ENCODE data around the gene TP53I3.
A peak's percentile ranks its signal among the peaks of the same experiment; 100 is the strongest.
"Not testable (repeated sequence)": the region's sequence is repeated elsewhere in the genome, so short reads cannot be mapped to it uniquely, and the experiment has no call there.

TP53I3 gene

GRCh38 chr2:24046930-24047702 lies 37.5 kb downstream of the TP53I3 start, which contains the start of gene WDCP:
TSS of gene WDCP (minus strand) at chr2:24047391. CDS start at chr2:24039494, 7,897 bp downstream.
- Histone ChIP-seq H3K9me2 (replicated peaks; ENCODE audit: low read depth, low read length) (no peaks in the 10 kb centered on the region), H4K20me1 (ENCODE audit: insufficient read depth, low read length, poor library complexity, severe bottlenecking) (no peaks in the 10 kb centered on the region), H3K4me2 (ENCODE audit: low read depth, low read length, poor library complexity, severe bottlenecking) (peak within 1 kb of the TSS; percentile 95), H3K9ac (ENCODE audit: low read depth, low read length, poor library complexity, severe bottlenecking) (peak within 1 kb of the TSS; percentile 84), H3K36me3 (ENCODE audit: insufficient read depth, low read length) (no peaks in the 10 kb centered on the region), H3K4me3 (ENCODE audit: low read length, poor library complexity, severe bottlenecking) (peak within 1 kb of the TSS; percentile 90), H3K27me3 (ENCODE audit: insufficient read depth, low read length, poor library complexity, severe bottlenecking) (no peaks in the 10 kb centered on the region), H2AFZ (ENCODE audit: low read length) (peak within 1 kb of the TSS; percentile 96), H3F3A (ENCODE audit: low read depth) (no peaks in the 10 kb centered on the region), H3K9me3 (ENCODE audit: insufficient read depth, low read depth, low read length) (no peaks in the 10 kb centered on the region), H3K4me1 (ENCODE audit: insufficient read depth, low read length, poor library complexity, severe bottlenecking) (peaks cover 21% of the 10 kb centered on the region), H3K79me2 (ENCODE audit: insufficient read depth, low read length) (peaks cover 19% of the 10 kb centered on the region)
- TF ChIP-seq CTCF (conservative IDR thresholded peaks at IDR 0.05; ENCODE audit: low read length) (no peak), EZH2phosphoT487 (IDR thresholded peaks at IDR 0.05; ENCODE audit: borderline replicate concordance) (no peak)

- H3K79me2 ChIP-seq (ENCODE audit: insufficient read depth, low read length), result peaks cover 19% of the 10 kb centered on the region
- no peaks in the 10 kb centered on the region for H3K36me3 ChIP-seq (ENCODE audit: insufficient read depth, low read length)
- peak overlapping the region; percentile 84 for H3K9ac ChIP-seq (ENCODE audit: low read depth, low read length, poor library complexity, severe bottlenecking)
- no peaks in the 10 kb centered on the region for H4K20me1 ChIP-seq (ENCODE audit: insufficient read depth, low read length, poor library complexity, severe bottlenecking)
- no peaks in the 10 kb centered on the region for H3K9me3 ChIP-seq (ENCODE audit: insufficient read depth, low read depth, low read length)
- H3K4me1 ChIP-seq (ENCODE audit: insufficient read depth, low read length, poor library complexity, severe bottlenecking), result peaks cover 21% of the 10 kb centered on the region
- H2AFZ ChIP-seq (ENCODE audit: low read length), result peak overlapping the region; percentile 89
- no peaks in the 10 kb centered on the region for H3K27me3 ChIP-seq (ENCODE audit: insufficient read depth, low read length, poor library complexity, severe bottlenecking)
- peak overlapping the region; percentile 90 for H3K4me3 ChIP-seq (ENCODE audit: low read length, poor library complexity, severe bottlenecking)
- H3K9me2 ChIP-seq (replicated peaks; ENCODE audit: low read depth, low read length), result no peaks in the 10 kb centered on the region
- H3K4me2 ChIP-seq (ENCODE audit: low read depth, low read length, poor library complexity, severe bottlenecking), result peak overlapping the region; percentile 95
- no peaks in the 10 kb centered on the region for H3F3A ChIP-seq (ENCODE audit: low read depth)
- no peak for TF ChIP-seq EZH2phosphoT487 (IDR thresholded peaks at IDR 0.05; ENCODE audit: borderline replicate concordance)
- no peak for TF ChIP-seq CTCF (conservative IDR thresholded peaks at IDR 0.05; ENCODE audit: low read length)
These were observed 38.1 kb downstream of the TP53I3 start for GRCh38 chr2:24046599-24046929.

GRCh38 chr2:24045511-24046508 lies 38.8 kb downstream of the TP53I3 start:
- Histone ChIP-seq H3K79me2 (ENCODE audit: insufficient read depth, low read length) (peaks cover 19% of the 10 kb centered on the region), H3K9ac (ENCODE audit: low read depth, low read length, poor library complexity, severe bottlenecking) (peak overlapping the region; percentile 84)

GRCh38 chr2:24043133-24043532 lies 41.5 kb downstream of the TP53I3 start:
- not testable (repeated sequence) for H3K27me3 ChIP-seq (ENCODE audit: insufficient read depth, low read length, poor library complexity, severe bottlenecking); H3K9me2 ChIP-seq (replicated peaks; ENCODE audit: low read depth, low read length); H2AFZ ChIP-seq (ENCODE audit: low read length); H3K4me2 ChIP-seq (ENCODE audit: low read depth, low read length, poor library complexity, severe bottlenecking); H4K20me1 ChIP-seq (ENCODE audit: insufficient read depth, low read length, poor library complexity, severe bottlenecking); H3K9me3 ChIP-seq (ENCODE audit: insufficient read depth, low read depth, low read length); H3F3A ChIP-seq (ENCODE audit: low read depth); H3K4me3 ChIP-seq (ENCODE audit: low read length, poor library complexity, severe bottlenecking); H3K9ac ChIP-seq (ENCODE audit: low read depth, low read length, poor library complexity, severe bottlenecking)
- Histone ChIP-seq H3K4me1 (ENCODE audit: insufficient read depth, low read length, poor library complexity, severe bottlenecking) (peaks cover 15% of the 10 kb centered on the region), H3K36me3 (ENCODE audit: insufficient read depth, low read length) (peaks cover 14% of the 10 kb centered on the region; the same call in 1 of the 2 replicates), H3K79me2 (ENCODE audit: insufficient read depth, low read length) (peaks cover 19% of the 10 kb centered on the region)

More at GRCh38 chr2:24045511-24046508, 38.8 kb downstream of the TP53I3 start:
- Histone ChIP-seq H3K27me3 (ENCODE audit: insufficient read depth, low read length, poor library complexity, severe bottlenecking) (no peaks in the 10 kb centered on the region), H3K9me3 (ENCODE audit: insufficient read depth, low read depth, low read length) (no peaks in the 10 kb centered on the region), H3K4me2 (ENCODE audit: low read depth, low read length, poor library complexity, severe bottlenecking) (peak overlapping the region; percentile 95), H3K4me3 (ENCODE audit: low read length, poor library complexity, severe bottlenecking) (peak overlapping the region; percentile 90), H3K36me3 (ENCODE audit: insufficient read depth, low read length) (no peaks in the 10 kb centered on the region), H3K4me1 (ENCODE audit: insufficient read depth, low read length, poor library complexity, severe bottlenecking) (peaks cover 21% of the 10 kb centered on the region), H4K20me1 (ENCODE audit: insufficient read depth, low read length, poor library complexity, severe bottlenecking) (no peaks in the 10 kb centered on the region), H3K9me2 (replicated peaks; ENCODE audit: low read depth, low read length) (no peaks in the 10 kb centered on the region), H2AFZ (ENCODE audit: low read length) (no peak overlapping the region), H3F3A (ENCODE audit: low read depth) (no peaks in the 10 kb centered on the region)
- TF ChIP-seq EZH2phosphoT487 (IDR thresholded peaks at IDR 0.05; ENCODE audit: borderline replicate concordance), result no peak
- TF ChIP-seq CTCF (conservative IDR thresholded peaks at IDR 0.05; ENCODE audit: low read length), result no peak

Measured in Loucy (cell line).